GM18909 (cell line): Measurements from ENCODE around the gene MYBPH.

Source experiments
- ATAC-seq: cut with Tn5 transposase; IDR thresholded peaks from one replicate; pipeline ENCODE4 v1.9.1; 2021; ENCODE audit warnings: mild to moderate bottlenecking; ENCODE audit not compliant: unreplicated experiment, poor library complexity

MYBPH gene

DNA sequence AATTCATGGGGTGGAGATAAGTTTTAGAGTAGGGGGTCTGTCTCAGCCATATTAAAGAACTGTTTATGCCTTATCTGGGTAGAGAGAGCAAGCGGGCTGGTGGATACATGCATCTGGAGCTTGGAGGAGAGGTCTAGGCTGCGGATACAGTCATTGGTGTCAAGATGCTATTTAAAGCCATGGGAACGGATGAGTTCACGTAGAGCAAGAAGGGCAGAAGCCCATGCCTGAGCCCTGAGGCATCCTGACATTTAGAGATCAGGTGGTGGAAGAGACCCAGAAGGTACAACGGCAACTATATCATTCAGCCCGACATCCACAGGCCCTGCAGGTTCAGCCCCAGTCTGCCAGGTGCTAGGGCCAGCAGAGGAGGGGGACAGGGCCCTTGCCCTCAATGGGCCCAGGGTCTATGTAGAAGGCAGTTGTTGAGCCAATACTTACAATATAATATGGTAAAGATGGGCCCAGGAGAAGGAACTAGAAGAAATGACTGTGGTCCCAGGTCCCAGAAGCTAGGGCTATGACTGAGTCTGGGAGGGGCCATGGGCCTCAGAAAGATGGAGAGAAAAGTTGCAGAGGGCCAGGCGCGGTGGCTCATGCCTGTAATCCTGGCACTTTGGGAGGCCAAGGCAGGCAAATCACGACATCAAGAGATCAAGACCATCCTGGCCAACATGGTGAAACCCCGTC is 26.0 kb upstream of the MYBPH start:
- no peak for ATAC-seq

DNA sequence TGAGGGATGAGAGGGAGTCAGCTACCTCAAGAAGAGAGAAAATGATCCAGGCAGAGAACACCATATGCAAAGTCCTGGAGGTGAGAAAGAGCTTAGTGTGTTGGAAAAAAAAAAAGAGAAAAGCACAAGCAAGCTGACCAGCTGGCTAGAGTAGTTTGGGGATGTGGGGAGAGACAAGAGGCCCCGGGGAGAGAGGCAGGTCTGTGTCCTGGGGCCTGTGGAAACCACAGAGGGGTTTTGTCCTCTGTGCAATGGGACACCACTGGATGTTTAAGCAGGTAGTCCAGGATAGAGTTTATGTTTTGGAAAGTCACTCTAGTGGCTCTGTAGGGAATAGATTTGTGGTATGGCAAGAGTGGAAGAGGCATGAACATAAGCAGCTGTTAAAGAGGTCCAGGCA is 25.3 kb upstream of the MYBPH start:
- no peak for ATAC-seq

DNA sequence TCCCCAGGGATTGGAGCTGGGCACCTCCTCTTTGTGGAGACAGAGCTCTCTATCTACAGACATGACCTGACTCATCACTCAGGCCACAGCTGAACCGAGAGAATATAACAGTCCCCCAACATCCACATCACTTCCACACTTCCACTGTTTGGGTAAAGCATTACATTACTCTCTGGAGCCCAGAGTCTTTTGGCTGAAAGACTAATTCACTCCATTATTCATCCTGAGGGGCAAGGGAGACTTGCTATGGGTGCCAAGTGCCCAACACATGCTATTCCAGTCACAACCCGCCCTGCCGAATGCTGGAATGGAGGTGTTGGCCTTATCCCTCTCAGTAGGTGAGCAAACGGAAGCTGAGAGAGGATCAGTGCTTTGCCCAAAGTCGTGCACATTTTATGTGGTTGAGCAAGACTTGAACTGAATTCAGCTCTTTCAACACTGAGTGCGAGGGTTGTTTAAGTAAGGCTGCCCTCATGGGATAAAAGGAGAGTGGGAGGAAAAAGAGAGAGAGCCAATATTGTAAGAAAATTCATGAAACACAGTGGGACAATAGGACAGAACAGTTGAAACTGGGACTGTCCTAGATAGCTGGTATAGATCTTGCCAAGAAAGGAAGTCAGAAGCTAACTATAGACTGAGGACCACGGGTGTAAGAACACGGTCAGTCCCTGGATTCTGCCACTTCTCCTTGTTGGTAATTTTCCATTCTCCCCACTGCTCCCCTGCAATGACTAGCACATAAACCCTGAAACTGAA is 24.4 kb upstream of the MYBPH start:
- ATAC-seq: no peak

DNA sequence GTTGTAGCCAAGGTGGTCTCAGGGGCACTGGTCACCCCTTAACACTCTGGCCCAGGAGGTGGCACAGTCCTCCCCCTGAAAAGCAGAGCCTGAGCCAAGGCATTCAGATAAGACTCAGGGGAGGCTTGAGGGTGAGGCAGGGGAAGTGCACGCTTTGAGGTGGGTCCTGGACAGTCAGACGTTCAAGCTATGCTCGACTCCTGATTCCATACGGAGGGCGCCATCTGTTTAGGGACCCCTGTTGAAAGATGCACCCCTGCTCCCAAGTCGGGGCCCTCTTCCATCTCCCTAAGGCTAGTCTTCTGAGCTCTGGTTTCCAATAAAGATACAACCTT is 23.8 kb upstream of the MYBPH start:
- ATAC-seq: no peak

DNA sequence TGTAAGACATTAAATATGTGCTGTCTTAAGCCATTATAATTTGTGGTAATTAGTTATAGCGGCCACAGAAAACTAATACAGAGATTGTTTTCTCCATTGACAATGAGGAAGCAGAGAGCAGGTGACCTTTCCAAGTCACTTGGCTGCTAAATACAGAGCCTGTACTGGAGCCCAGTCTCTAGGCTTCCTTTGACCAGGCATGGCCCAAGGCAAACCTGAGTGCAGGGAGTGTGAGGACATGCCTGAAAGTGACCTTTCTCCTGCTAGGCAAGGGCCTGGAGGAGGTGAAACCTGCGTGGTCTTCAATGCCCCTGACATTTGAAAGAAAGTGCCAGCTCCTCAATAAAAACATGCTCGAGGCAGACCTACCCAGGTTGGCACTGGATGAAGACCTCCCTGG is 23.4 kb upstream of the MYBPH start:
- ATAC-seq: no peak

DNA sequence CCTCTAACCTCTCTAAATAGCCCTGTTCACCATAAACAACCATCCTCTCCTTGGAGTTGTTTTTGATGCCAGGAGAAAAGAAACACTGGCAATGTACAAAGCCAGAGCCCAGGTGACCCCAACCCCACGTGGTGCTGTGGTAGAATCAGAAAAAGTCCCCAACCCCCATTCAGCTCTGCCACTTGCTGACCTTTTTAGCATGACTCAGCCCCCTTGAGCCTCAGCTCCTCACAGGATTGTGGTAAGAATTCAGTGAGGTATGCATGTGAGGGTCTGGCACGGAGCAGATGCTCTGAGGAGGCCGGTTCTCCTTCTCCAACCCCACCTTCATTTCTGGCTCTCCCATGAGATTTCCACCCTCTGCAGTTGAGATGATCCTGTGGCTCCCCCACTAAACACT is 22.0 kb upstream of the MYBPH start:
- no peak for ATAC-seq

DNA sequence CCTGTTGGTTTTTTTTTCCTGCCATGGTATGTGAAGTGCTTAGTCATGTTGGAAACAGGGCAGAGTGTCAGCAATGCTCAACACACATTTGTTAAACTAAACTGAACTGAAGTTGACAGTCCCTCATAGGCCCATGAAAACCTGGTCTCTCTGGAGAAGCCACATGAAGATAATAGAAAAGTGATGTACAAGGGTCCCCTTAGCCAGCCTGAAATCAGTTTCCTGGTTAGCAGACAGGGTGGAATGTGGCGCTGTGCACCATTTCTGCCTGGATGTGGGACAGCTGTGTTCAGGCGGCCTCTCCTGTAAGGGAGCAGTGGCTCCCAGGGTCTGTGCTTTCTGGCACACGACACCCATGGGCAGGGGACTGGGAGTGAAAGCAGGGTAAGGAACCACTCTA is 20.7 kb upstream of the MYBPH start:
- no peak for ATAC-seq

DNA sequence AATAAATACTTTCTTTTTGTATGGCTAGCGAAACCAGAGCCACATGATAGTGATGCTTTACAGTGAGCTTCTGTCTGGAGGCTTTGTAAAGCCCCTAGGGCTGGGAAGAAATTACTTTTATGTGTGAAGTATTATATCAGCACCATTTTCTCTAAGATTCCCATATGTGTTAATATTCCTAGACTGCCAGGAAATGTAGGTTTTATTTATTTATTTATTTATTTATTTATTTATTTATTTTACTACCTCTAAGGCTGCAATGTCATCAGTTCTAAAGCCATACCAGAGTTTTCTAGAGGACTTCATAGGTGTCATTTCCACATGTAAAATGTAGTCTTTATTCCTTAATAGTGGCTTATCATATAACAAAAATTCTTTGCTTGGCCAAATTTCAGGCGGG is 15.3 kb upstream of the MYBPH start:
- ATAC-seq: no peak

DNA sequence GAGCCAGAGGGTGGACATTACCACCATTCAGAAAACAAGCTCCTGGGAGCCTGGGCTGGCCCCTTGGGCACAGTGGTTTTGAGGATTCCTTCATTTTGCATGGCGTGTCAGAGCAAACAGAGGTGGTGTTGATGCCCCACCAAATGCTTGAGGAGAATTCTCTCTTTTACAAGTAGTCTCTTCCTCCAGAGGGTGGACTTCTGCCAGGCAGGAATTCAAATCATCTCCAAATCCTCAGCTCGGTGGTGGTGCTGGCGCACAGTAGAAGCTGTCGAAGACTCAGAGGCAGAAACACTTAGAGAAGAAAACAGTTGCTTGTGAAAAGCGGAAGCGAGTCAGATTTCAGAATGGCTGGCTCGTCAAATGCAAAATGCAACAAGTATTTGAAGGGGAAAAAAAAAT is 14.3 kb upstream of the MYBPH start:
- ATAC-seq: no peak

DNA sequence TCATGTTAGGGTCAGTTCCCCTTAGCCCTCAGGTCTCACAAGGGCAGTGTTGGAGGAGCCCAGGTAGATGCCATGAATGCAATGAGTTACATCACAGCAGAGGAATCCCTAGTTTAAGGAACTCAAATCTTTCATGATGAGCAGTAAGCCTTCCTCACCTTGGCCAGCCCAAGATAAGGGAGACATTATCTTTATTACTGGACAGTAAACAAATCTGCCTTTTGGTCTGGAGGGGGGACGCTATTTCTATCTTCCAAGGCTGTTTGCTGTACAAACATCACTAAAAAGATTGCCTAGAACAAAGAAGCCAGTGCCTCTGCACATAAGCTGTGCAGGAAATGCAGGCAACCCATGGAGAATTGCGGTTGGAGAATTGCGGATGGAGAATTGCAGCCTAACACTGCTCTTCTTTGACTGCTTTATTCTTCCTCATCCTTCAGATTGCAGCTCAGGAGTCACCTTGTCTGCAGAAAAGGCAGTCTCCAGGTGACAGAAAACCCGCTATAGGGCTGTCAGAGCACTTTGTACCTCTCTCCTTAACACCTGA is 13.1 kb upstream of the MYBPH start:
- ATAC-seq: no peak

DNA sequence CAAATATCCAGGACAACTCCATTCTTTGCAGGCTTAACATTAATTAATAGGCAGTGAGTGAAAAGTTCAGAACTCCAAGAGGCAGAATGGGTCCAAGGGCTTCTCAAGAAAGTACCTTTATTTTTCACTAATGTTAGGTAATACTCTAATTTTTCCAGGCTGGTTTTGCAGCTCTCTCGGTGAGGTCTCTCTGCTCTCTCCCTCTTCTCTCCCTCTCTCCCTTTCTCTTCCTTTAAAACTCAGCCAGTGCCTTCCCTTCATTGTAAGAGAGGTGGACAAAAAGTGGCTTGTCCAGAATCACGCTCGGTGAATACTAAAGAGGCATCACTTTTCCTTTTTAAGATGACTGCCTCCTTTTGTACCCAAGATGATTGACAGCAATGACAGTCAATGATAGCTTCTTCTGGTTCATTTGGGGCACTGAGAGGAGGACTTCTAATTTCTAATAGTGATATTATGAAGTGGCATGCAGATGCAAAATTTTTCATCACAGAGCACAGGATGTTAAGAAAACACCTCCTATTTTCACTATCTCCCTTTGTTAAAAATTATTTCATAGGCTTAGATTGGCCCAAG is 12.2 kb upstream of the MYBPH start:
- no peak for ATAC-seq

DNA sequence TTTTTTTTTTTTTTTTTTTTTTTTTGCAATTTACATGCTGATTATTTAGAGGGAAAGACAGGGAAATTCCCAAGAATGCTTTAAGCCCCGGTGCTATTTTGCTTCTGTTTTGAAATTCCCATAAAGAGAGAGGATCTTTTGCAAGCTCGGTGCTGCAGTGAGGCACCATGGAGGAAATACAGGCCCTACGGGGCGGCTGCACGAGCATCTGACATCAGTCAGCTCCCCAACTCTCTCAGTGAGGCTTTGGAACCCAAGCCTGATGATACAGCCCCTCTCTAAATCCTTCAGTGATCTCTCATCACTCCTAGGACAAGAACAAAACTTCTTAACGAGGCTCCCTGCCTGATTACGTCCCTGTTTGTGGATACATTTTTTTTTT is 11.7 kb upstream of the MYBPH start:
- no peak for ATAC-seq

DNA sequence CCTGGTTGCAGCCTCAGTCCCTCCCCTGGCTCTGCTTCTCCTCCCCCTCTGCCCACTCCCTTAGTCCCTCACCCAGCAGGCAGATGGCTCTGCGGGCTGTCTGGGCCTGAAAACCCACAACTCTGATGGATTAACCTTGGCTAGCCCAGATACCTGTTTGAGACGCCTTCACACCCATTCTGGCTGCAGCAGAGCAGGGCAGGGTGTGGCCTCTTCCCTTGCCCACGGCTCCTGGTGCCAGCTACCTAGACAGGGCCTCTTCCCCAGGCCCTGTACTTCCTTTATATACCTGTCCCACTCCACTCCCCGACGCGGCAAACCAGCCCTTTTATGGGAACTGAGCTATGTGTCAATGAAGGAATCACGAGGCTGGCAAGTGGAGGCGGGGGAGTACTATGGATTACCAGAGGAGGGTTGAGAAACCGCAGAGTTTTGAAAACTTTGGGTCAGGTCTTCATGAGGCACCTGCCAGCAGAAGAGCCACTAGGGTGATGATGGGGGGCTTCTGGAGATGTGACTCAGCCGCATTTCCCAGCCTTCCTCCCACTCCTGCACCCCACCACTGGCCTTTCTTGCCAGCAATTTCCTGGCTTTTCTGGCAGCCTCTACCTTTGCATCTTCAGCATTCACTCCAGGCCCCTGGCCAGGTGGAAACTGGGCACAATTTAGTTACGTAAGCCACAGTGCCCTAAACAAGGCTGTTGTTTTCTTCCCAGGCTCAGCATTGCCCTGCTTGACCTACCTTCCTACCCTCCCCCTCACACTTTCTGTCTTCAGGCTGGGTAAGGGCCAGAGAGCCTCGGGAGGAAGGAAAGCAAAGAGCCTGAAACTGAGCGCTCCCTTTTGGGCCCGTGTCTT is 11.0 kb upstream of the MYBPH start, which contains the start of gene CHI3L1:
Gene CHI3L1 (minus strand): TSS at position 259 of the 858 bp plus-strand sequence. CDS start 81 bp downstream, at position 178.
- no peak for ATAC-seq

DNA sequence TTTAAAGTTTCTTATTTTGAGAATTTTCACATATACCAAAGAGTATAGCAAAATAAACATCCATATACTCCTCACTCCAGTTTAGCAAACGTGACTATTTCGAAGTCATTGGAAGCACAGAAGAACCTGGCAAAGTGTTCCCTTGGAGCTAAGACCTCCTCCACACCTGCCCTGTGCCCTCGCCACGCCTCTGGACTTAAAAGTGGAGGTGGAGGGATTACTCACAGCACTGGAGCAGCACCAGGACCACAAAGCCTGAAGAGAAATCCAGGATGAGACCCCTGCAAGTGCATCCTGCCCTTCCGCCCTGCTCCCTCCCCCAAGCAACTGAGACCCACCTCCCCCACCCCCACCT is 10.4 kb upstream of the MYBPH start:
- ATAC-seq: no peak

DNA sequence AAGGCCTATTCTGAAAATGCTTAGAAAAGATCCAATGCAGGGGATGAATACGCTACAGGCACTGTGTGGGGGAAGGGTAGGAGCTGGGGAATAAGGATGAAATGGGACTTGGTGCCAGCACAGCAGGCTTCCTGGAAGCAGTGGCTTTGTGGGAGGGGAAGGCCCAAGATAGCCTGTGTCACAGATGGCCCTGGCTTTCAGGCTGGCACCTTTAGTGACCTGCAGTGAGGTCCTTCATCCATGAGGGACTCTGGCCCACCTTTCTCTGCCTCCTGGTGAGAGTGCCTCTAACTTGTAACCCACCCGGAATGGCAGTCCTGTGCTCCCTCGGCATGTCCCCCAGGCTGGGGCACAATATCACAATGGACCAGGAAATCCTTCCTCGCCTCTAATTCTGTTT is 10.0 kb upstream of the MYBPH start:
- ATAC-seq: no peak

DNA sequence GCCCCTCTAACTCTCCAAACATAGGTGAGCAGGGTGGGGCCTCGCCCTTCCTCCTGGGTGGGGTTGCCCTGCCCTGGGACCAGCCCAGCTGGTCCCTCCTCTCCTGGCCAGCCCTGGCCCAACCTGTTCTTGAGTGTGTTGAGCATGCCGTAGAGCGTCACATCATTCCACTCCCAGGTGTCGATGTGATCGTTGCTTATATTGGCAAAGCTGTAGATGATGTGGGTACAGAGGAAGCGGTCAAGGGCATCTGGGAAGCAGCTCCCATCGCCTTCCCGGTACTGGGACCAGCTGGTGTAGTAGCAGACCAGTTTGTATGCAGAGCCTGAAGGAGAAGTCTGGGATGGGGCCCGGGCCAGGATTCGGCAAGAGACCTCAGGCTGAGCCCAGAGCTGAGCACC is 9.4 kb upstream of the MYBPH start:
- ATAC-seq: no peak

DNA sequence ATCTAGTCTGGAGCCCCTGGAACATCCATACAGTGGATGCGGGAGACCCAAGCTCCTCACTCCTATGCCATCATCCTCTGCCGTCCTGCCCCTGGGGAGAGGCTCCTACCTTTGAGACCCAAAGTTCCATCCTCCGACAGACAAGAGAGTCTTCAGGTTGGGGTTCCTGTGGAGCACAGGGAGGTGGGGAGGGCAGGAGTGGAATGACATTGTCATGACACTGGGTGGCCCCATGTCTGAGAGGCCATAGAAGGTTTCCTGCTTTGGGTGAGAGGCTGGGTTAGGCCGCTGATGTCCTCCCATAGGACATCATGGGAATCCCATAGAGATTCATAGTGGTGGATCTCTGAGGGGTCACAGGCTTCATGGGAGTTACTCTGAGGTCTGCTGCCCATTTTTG is 8.8 kb upstream of the MYBPH start:
- no peak for ATAC-seq

DNA sequence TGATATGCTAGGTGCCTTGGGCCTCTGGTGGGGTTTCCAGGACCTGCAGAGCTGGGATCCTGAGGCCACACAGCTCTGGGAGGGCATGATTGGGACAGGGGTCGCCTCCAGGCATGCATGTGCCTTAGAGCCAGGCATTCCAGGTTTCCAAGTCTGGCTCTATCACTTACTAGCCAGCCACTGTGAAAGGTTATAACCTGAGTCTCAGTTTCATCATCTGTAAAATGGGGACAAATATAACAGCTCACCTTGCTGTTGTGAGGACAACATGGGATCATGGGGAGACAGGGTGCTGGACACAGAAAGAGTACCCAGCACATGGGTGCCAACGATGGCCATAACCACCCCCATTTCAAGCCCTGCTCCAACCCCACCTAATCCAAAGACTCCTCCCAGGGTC is 8.2 kb upstream of the MYBPH start:
- ATAC-seq: no peak

DNA sequence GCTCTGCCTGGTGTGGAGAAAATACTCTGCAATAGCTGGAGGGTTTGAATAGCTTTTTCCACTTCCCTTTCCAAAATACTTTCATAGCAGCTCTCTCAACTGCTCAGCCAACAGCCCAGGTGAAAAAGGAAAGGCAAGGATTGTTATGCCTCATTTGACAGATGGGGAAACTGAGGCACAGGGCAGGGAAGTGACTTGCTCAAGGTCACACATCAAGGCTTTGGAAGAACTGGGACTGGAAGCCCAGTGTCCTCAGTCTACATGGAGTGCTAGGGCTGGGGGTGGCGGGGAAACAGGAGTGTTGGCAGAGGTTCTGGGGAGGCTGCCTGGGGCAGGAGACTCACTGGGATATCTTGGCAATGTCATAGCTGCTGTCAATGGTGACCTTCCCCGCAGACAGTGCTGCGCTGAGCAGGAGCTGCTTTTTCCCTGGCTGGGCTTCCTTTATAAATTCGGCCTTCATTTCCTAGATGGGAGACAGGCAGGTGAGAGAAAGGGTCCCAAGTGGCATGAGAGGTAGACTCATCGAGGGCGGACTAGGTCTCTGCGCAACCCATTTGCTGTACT is 6.8 kb upstream of the MYBPH start:
- ATAC-seq: no peak

DNA sequence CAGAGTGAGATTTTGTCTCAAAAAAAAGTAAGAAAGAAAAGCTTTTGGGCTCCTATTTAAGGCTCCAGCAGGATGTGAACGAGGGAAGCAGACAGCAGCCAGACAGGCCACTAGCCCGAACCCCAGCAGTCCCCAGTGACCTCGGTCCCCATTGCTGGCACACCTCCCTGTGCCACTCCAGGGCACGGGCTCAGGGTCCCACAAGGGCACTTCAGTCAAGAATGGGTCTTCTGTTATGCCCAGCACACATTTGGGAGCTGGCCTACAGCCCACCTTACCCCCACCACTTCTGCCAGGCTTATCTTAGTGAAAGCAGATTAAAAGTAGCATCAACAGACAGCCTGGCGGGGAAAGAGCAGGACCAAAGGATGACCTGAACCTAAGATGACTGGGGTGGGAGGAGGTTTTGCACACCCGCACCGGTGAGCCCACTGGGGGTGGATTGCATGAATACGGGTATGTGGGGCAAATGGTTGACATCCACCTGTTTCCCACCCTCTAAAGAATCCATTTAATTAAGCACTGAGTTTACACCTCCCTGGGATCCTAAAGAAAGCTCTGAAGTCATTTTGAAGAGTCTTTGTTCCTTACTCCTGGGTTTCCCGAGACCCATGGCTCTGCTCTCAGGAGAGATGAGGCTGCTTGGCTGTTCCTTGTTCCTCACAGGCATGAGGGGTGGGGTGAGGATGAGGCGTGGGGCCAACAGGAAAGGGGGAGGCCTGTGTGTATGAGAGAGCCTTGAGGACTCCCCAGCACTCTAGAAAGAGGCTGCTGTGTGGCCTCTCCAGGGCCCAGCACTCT is 6.2 kb upstream of the MYBPH start:
- no peak for ATAC-seq
